NCI-H128 (cell line): ENCODE data around the gene PTAR1.

Experiments used
- DNase-seq: peaks from one replicate; lab custom pipeline; 2025; ENCODE audit not compliant: unreplicated experiment; lab: John Stamatoyannopoulos, UW

PTAR1 gene

DNA sequence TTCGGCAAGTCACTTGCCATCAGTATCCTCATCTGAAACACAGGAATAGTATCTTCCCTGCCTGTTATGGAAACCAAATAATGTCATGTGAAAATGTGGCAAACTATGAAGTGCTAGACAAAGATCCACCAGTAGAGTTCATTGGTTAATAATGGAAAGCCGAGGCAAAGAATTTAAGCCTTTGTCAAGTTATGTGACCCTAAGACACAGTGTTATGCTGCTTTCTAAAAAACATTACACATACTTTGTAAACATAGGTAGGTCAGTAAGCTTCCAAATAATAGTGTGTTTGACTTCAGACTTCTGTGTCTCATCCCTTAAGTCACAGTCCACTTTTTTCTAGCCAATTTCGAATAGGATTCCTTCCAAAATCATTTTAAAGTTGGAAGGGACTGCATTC, 6.0 kb downstream of the PTAR1 start:
- DNase-seq: no peak

- no peak for DNase-seq
Measured at GRCh38 chr9:69750085-69750484, 9.7 kb downstream of the PTAR1 start.

GRCh38 chr9:69748304-69748703, 11.5 kb downstream of the PTAR1 start:
- no peak for DNase-seq

GRCh38 chr9:69746859-69747560, 12.8 kb downstream of the PTAR1 start:
- no peak for DNase-seq

- no peak for DNase-seq
Measured at GRCh38 chr9:69745716-69746437, 13.9 kb downstream of the PTAR1 start.

- no peak for DNase-seq
Measured at GRCh38 chr9:69744688-69745380, 15.0 kb downstream of the PTAR1 start.

- no peak for DNase-seq
Measured at GRCh38 chr9:69743930-69744329, 15.9 kb downstream of the PTAR1 start.

DNA sequence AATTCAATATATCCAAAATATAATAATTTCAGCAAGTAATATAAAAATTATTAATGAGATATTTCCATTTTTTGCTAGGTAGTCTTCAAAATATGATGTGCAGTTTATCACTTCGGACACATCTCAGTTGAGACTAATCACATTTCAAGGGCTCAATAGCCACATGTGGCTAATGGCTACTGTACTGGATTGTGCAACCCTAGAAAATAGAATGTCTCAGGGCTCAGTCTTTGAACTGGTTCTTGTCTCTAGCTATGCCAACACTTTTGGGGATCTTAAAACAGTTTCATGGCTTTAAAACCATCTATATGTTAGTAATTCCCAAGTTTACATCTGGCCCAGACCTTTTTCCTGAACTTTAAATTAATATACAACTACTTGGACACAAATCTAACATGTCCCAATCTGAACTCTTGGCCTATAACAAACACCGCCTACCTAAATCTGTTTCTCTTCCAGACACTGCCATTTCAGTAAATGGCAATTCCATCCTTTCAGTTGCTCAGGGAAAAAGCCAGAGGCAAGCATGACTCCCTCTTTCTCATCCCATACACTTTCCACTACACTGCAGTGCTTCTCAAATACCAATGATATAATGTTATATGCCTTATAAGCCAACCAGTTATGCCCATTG, 18.8 kb downstream of the PTAR1 start:
- no peak for DNase-seq

- no peak for DNase-seq
Measured at GRCh38 chr9:69731348-69731747, 28.5 kb downstream of the PTAR1 start.

DNA sequence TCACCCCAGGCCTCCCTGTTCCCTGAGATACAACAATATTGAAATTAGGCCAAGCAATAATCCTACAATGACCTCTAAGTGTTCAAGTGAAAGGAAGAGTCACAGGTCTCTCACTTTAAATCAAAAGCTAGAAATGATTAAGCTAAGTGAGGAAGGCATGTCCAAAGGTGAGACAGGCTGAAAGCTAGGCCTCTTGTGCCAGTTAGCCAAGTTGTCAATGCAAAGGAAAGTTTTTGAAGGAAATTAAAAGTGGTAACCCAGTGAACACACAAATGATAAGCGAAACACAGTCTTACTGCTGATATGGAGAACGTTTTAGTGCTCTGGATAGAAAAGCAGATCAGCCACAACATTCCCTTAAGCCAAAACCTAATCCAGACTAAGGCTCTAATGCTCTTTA, 39.8 kb downstream of the PTAR1 start:
- DNase-seq: no peak

DNA sequence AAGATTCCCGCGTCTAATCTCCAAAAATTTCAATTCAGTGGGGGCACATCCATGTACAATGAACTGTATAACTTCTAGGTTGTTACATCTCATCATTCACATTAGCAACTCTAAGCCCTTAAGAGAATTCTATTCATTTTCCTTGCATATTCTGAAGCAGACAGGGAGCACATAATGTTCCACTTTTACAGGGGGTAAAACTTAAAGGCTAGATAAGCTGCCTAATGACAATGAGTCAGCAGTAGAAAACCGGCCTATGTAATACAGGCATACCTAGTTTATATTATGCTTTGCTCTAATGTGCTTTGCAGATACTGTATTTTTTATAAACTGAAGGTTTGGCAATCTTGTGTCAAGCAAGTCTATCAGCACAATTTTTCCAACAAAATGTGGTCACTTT, 40.4 kb downstream of the PTAR1 start:
- DNase-seq: no peak

- no peak for DNase-seq
Measured at GRCh38 chr9:69718218-69718617, 41.6 kb downstream of the PTAR1 start.

GRCh38 chr9:69715825-69716224, 44.0 kb downstream of the PTAR1 start:
- DNase-seq: no peak

DNA sequence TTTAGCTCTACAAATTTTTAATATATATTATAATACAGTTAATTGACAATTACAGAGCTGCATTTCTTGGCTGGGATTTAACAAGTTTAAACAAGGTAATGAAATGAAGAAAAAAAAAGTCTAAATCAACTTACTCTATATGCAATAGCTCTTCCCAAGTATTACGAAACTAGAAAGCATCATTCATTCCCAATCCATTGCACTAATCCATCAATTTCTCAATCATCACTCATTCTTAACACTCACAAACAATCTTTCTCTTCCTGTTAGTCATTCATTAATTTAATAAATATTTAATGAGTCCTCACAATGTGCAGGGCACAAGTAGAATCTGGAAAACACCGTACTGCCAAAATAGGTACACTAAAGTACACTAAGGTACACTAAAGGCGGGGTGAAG, 44.7 kb downstream of the PTAR1 start:
- DNase-seq: no peak

GRCh38 chr9:69697475-69697874, 62.3 kb downstream of the PTAR1 start:
- no peak for DNase-seq

DNA sequence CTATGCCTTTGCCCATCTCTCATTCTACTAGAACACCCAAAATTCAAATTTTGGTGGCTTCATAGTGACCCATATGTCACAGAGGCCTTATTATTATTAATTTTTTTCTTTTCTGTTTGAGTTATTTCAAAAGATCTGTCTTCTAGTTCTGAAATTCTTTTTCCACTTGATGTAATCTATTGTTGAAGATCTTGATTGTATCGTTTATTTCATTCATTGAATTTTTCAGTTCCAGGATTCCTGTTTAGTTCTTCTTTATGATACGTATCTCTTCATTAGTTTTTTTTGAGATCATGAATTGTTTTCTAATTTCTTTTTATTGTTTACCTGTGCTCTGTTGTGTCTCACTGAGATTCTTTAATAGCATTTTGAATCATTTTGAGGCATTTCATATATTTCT, 63.0 kb downstream of the PTAR1 start:
- DNase-seq: no peak

DNA sequence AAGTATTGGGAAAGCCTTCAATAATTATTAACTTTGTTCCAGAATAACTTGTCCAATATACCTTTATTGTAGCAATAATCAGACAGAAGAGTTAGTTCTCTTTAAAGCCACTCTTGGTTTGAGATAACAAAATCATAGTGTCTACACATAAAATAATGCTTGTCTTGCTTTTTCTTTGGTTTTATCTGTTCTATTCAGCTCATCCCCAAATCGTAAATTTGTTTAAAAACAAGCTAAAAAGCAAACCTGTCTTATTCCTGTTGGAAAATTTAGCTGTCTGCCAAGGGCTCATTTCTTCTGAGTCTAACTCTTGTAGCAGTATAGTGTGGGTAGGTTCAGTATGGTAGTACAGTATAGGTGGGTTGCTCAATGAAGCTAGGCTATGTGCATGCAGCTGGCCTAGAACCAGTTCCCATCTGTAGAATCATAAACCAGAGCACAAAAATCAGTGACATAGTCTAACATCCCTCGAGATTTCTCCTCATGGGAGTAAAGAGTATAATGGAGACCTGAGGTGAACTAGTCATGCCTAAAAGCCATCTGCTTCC, 69.7 kb downstream of the PTAR1 start:
- DNase-seq: no peak

DNA sequence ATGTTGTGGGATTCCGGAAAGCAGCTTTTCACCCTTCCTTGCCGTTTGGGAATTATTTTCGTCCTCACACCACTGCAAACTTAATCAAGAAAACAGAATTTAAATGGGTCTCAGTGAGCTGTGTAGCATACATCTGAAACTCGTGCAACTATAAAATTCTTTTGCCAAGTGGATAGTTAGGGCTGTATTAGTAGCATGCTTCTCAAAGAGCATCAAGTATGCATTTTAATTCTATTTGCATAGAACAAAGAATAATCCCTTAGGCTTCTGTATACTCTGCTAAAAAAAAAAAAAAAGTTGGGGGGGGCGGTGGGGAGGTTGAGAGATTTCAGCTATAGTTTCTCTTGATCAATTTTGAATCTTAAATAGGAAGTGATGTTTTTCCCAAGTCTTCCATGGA, 75.9 kb downstream of the PTAR1 start:
- DNase-seq: no peak

DNA sequence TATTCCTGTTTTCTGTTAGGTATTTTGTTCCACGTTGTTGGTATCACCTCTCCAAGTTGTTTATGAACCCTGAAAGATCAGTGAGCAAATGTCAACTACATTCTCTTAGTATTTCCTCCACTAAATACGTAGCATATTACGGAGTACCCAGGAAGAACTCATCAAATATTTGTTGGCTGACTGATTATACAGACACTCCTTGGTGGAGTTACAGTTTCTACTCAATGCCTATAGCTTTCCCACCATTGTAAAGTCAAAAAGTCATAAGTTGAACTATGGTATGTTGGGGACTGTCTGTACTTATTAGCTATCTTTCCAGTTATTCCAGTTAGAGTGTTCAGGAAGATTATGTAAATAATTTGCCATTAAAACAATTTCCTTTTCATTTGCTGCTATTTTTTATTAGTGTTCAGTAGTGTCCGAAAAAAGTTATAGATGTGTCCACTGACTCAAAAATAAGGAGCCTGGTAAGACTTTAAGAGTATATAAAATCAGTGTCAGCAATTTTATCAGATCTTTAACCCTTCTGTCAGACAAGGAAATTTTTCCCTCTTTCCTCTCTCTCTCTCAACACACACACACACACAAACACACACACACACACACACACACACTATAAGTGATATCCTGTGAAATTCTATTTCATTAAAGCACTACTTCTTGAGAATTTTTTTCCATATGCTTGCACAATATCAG, 80.8 kb downstream of the PTAR1 start:
- DNase-seq: no peak

DNA sequence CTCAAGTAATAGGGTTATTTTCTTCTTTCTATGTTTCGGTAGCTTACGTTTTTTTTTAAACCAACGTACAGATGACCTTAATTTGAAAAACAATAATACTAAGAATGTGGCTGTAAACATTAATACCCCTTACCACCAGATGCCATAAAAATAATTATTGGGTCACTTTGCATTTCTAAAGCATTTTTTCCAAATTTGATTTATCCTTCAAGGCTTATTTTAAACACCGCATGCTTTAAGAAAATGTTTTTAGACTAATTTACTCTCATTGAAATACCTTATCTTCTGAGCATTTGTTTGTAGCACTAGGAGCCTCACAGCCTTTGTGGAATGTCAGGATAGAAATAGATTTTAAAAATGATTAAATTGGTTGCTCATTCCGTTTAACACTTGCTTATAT, 81.9 kb downstream of the PTAR1 start:
- DNase-seq: no peak

- no peak for DNase-seq
Measured at GRCh38 chr9:69675563-69675962, 84.2 kb downstream of the PTAR1 start.
